IMR-90 (cell line): ENCODE measurements around the gene RASL11A. TPM values are rescaled to one million over a fixed set of nuclear protein-coding genes. Genes with fewer than 3 reads are reported as not detected.
A peak's percentile ranks its signal among the peaks of the same experiment; 100 is the strongest.

ENCODE experiments used
- ATAC-seq: fragments of 200-7000 bp; cut with Tn5 transposase; 2 replicates; pipeline ENCODE4 v1.9.1; 2020; ENCODE audit warnings: low read depth, mild to moderate bottlenecking, moderate library complexity
- BruUV-seq: library from RNA; stranded (reverse); fragments of 400-500 nt; replicated peaks from 2 replicates; lab custom pipeline; 2021; lab: Mats Ljungman, UMichigan
- CTCF ChIA-PET: fragments of 300-600 bp; formaldehyde crosslinking; extraction: SDS; loops from one replicate; lab custom pipeline; 2021; ENCODE audit warnings: antibody characterized with exemption; lab: Yijun Ruan, JAX
- POLR2A ChIA-PET: fragments of 300-600 bp; sonication (Branson Sonifier 250); formaldehyde crosslinking; loops from one replicate; lab custom pipeline; 2022; ENCODE audit warnings: antibody characterized with exemption; ENCODE audit not compliant: unreplicated experiment; lab: Charles Lee
- DNase-seq: peaks from one replicate; pipeline ENCODE4 v3.0.0; 2013
- H2AFZ ChIP-seq: replicated peaks from 2 replicates; pipeline ENCODE3; 2013; ENCODE audit warnings: low read length, mild to moderate bottlenecking; ENCODE audit not compliant: poor library complexity
- H2AK5ac ChIP-seq: 2 replicates; pipeline ENCODE4 v1.6.1; 2013; ENCODE audit warnings: low read depth, low read length, inconsistent platforms
- H2AK9ac ChIP-seq: replicated peaks from 2 replicates; pipeline ENCODE3; 2013; ENCODE audit warnings: mild to moderate bottlenecking, low read depth, low read length, moderate library complexity; ENCODE audit not compliant: poor library complexity
- H2BK120ac ChIP-seq: 2 replicates; pipeline ENCODE4 v1.6.1; 2013; ENCODE audit warnings: low read depth, low read length, inconsistent platforms
- H2BK15ac ChIP-seq: 3 replicates; pipeline ENCODE4 v1.6.1; 2013; ENCODE audit warnings: low read depth, low read length, inconsistent platforms
- H2BK20ac ChIP-seq: 2 replicates; pipeline ENCODE4 v1.6.1; 2013; ENCODE audit warnings: low read depth, mild to moderate bottlenecking, inconsistent platforms, low read length, moderate library complexity
- H2BK5ac ChIP-seq: 2 replicates; pipeline ENCODE4 v1.6.1; 2013; ENCODE audit warnings: mild to moderate bottlenecking, low read depth, low read length, inconsistent platforms; ENCODE audit not compliant: poor library complexity, severe bottlenecking
- H3K14ac ChIP-seq: replicated peaks from 2 replicates; pipeline ENCODE4 v1.6.1; 2013; ENCODE audit warnings: low read depth, low read length, inconsistent platforms
- H3K18ac ChIP-seq: 2 replicates; pipeline ENCODE4 v1.6.1; 2013; ENCODE audit warnings: low read depth, low read length, control low read depth
- H3K23ac ChIP-seq: 2 replicates; pipeline ENCODE4 v1.6.1; 2013; ENCODE audit warnings: low read depth, low read length, inconsistent platforms
- H3K27ac ChIP-seq: 2 replicates; pipeline ENCODE4 v1.5.1; 2013; ENCODE audit warnings: mild to moderate bottlenecking, control low read depth, low read length; ENCODE audit not compliant: insufficient read depth
- H3K27me3 ChIP-seq: 2 replicates; pipeline ENCODE4 v1.6.1; 2013; ENCODE audit warnings: low read length; ENCODE audit not compliant: control insufficient read depth, insufficient read depth
- H3K36me3 ChIP-seq: 2 replicates; pipeline ENCODE4 v1.6.1; 2013; ENCODE audit warnings: low read length, mixed read lengths; ENCODE audit not compliant: control insufficient read depth, insufficient read depth
- H3K4ac ChIP-seq: 2 replicates; pipeline ENCODE4 v1.6.1; 2013; ENCODE audit warnings: low read depth, low read length, inconsistent platforms
- H3K4me1 ChIP-seq: 2 replicates; pipeline ENCODE4 v1.6.1; 2013; ENCODE audit warnings: low read length, mixed read lengths; ENCODE audit not compliant: control insufficient read depth, insufficient read depth
- H3K4me2 ChIP-seq: 2 replicates; pipeline ENCODE4 v1.6.1; 2013; ENCODE audit warnings: low read depth, mild to moderate bottlenecking, control low read depth, low read length, moderate library complexity
- H3K4me3 ChIP-seq: 2 replicates; pipeline ENCODE4 v1.5.1; 2013; ENCODE audit warnings: low read depth, mild to moderate bottlenecking, control low read depth, low read length, moderate library complexity; ENCODE audit not compliant: insufficient read depth
- H3K56ac ChIP-seq: 2 replicates; pipeline ENCODE4 v1.6.1; 2013; ENCODE audit warnings: low read length, inconsistent platforms; ENCODE audit not compliant: insufficient read depth; ENCODE audit errors: extremely low read depth
- H3K79me1 ChIP-seq, 2 experiments: 2 replicates each; pipeline ENCODE4 v1.6.1; 2013; ENCODE audit warnings: low read length in 2 of 2, inconsistent platforms in 1 of 2, low read depth in 1 of 2
- H3K9ac ChIP-seq: 2 replicates; pipeline ENCODE4 v1.6.1; 2013; ENCODE audit warnings: low read depth, low read length, control low read depth
- H3K9me1 ChIP-seq: 2 replicates; pipeline ENCODE4 v1.6.1; 2013; ENCODE audit warnings: low read length, inconsistent platforms; ENCODE audit not compliant: insufficient read depth
- H3K9me3 ChIP-seq: 2 replicates; pipeline ENCODE4 v1.6.1; 2013; ENCODE audit warnings: low read length; ENCODE audit not compliant: control insufficient read depth, insufficient read depth
- H4K20me1 ChIP-seq: 2 replicates; pipeline ENCODE4 v1.6.1; 2013; ENCODE audit warnings: low read length, inconsistent platforms; ENCODE audit not compliant: insufficient read depth
- H4K5ac ChIP-seq: 2 replicates; pipeline ENCODE4 v1.6.1; 2013; ENCODE audit warnings: mild to moderate bottlenecking, low read depth, low read length, control low read depth
- H4K8ac ChIP-seq, 2 experiments: 2 replicates each; pipeline ENCODE4 v1.6.1; 2013; ENCODE audit warnings: low read depth in 2 of 2, low read length in 2 of 2, control low read depth in 1 of 2, inconsistent platforms in 1 of 2
- H4K91ac ChIP-seq: 2 replicates; pipeline ENCODE4 v1.6.1; 2013; ENCODE audit warnings: low read depth, low read length, inconsistent platforms; ENCODE audit not compliant: insufficient read depth
- BHLHE40 ChIP-seq: fragments of 150-350 bp; IDR thresholded peaks from 2 replicates; pipeline ENCODE4 v1.6.1; 2016; ENCODE audit warnings: mild to moderate bottlenecking, low read depth, low read length
- POLR2A ChIP-seq: IDR thresholded peaks from 2 replicates; pipeline ENCODE4 v1.6.1; 2012; ENCODE audit warnings: mild to moderate bottlenecking, low read depth, low read length
- WGBS, 2 experiments: methylation state at CpG; one replicate each; pipeline versions ENCODE4 v1.1.5 to v1.1.7; 2013; ENCODE audit warnings: missing lambda C conversion rate in 2 of 2; ENCODE audit not compliant: insufficient read length in 1 of 2; ENCODE audit errors: extremely low coverage in 2 of 2; 5-methylcytosine and 5-hydroxymethylcytosine counted together
- dilution Hi-C: fragments of 300-500 bp; cut with HindIII; formaldehyde crosslinking; loops from one replicate; pipeline ENCODE4 v1.14.3; 2018; ENCODE audit warnings: low sequenced_read_pairs; ENCODE audit not compliant: unreplicated experiment
- in situ Hi-C: fragments of 300-500 bp; cut with MboI; formaldehyde crosslinking; loops from 3 replicates; pipeline ENCODE4 v1.14.3; 2019; ENCODE audit warnings: low sequenced_read_pairs, inconsistent platforms, mixed read lengths
- intact Hi-C: fragments of 100-400 bp; cut with micrococcal nuclease; formaldehyde crosslinking; loops from 2 replicates; pipeline ENCODE4 v1.10.0; 2022
- polyA plus RNA-seq, 3 experiments: library from polyadenylated mRNA; depleted of rRNA; stranded (reverse); fragments of >200 nt; gene quantifications; 2 replicates each; pipeline ENCODE4 v1.2.3, GENCODE V29; 2012; ENCODE audit warnings: low replicate concordance in 1 of 3
- total RNA-seq: library from RNA; depleted of rRNA; stranded (reverse); fragments of >200 nt; gene quantifications from 2 replicates; pipeline ENCODE4 v1.2.3, GENCODE V29; 2012

Gene RASL11A
- total and polyA plus RNA-seq, 2 of the 4 experiments (the other 2 are of a cell fraction): 10.4 to 18.5 TPM

DNA sequence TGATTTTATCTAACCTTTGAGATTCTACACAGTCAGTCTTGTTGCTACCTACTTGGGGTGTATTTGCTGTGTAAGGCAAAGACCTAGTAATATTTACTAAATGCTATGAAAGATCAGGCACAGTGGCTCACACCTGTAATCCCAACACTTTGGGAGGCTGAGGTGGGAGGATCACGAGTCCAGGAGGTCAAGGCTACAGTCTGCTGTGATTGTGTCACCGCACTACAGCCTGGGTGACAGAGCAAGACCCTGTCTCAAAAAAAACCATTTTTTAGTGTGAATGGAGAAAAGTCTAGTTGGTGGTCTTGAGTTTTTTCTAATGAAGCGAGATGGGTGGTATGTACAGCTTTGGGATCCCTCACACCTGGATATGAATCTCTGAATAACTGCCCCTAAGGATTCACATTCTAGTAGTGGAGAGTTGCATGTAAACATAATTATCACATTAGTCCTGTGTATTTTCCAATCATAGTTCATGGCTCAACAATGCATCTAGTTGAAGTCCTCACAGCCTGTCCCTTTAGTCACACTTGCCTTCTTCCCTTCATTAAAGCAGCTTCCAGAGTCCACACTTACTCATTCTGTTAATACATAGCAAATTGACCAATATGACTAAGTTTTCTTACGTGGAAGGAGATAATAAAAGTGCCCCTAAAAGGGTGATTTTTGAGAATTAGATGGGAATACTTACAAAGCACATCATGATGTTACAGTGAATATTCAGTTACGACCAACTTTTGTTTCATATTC lies 11.8 kb upstream of the RASL11A start:
- Histone ChIP-seq H3K9me3 (no peaks in the 10 kb centered on the region), H3K23ac (no peak overlapping the region), H3K14ac (no peak overlapping the region), H3K27ac (no peak overlapping the region), H4K8ac (no peak overlapping the region), H4K91ac (no peak overlapping the region), H3K4me2 (no peak overlapping the region), H4K20me1 (peaks cover 43% of the 10 kb centered on the region; the same call in 1 of the 2 replicates), H3K9me1 (peaks cover 14% of the 10 kb centered on the region; the same call in 1 of the 2 replicates), H3K4me3 (no peak overlapping the region), H2BK15ac (no peak overlapping the region), H2BK20ac (no peak overlapping the region), H2BK120ac (no peak overlapping the region), H2BK5ac (no peak overlapping the region), H3K79me1 (peaks cover 15 to 58% of the 10 kb centered on the region in 2 experiments), H3K27me3 (no peaks in the 10 kb centered on the region), H3K36me3 (peaks cover 38% of the 10 kb centered on the region), H2AK9ac (no peak overlapping the region), H2AK5ac (no peak overlapping the region), H3K18ac (no peak overlapping the region), H3K4ac (no peak overlapping the region), H2AFZ (no peak overlapping the region), H3K9ac (no peak overlapping the region), H4K5ac (no peak overlapping the region), H3K4me1 (no peaks in the 10 kb centered on the region), H3K56ac (no peak overlapping the region)
- ChIA-PET CTCF (no interaction called here), POLR2A (no interaction called here)
- no peak for ATAC-seq
- no TSS peak for BruUV-seq
- in situ Hi-C loops (no loop called here), intact Hi-C loops (no loop called here), dilution Hi-C loops (no loop called here)
- no peak for DNase-seq
- 100% methylated on average over 2 of the region's 5 CpGs; no CpG with 5 or more reads in 1 of the 2 experiments for WGBS, 2 experiments
- no peak for TF ChIP-seq BHLHE40
- peak; percentile 16 for TF ChIP-seq POLR2A
